BLaER1 treated with 17β-estradiol and CSF1 and Interleukin-3, amounts not matched to agents 10 nM and 100 nM (cell line): ENCODE data around the gene TIMM9.

Experiments used
- H3K27ac ChIP-seq, 11 experiments: shearing (Covaris generic); formaldehyde crosslinking; 2 replicates each; pipeline ENCODE4 v1.8.1; 2022
- H3K27me3 ChIP-seq, 11 experiments: shearing (Covaris generic); formaldehyde crosslinking; 2 replicates each; pipeline ENCODE4 v1.8.1; 2022
- H3K36me3 ChIP-seq, 11 experiments: shearing (Covaris generic); formaldehyde crosslinking; 2 replicates each; pipeline ENCODE4 v1.8.1; 2022
- H3K4me1 ChIP-seq, 10 experiments: shearing (Covaris generic); formaldehyde crosslinking; 2 replicates each; pipeline ENCODE4 v1.8.1; 2022
- H3K4me2 ChIP-seq, 11 experiments: shearing (Covaris generic); formaldehyde crosslinking; 2 replicates each; pipeline ENCODE4 v1.8.1; 2022
- H3K4me3 ChIP-seq, 10 experiments: shearing (Covaris generic); formaldehyde crosslinking; 2 replicates each; pipeline ENCODE4 v1.8.1; 2022
- H3K9ac ChIP-seq, 11 experiments: shearing (Covaris generic); formaldehyde crosslinking; 2 replicates each; pipeline ENCODE4 v1.8.1; 2022
- H3K9me3 ChIP-seq, 11 experiments: shearing (Covaris generic); formaldehyde crosslinking; replicated peaks in 1 of 11; 2 replicates each; pipeline ENCODE4 v1.8.1; 2022
- H4K20me1 ChIP-seq, 11 experiments: shearing (Covaris generic); formaldehyde crosslinking; 2 replicates each; pipeline ENCODE4 v1.8.1; 2022
- Cebpa-rat ChIP-seq, 11 experiments: shearing (Covaris generic); IDR thresholded peaks; 2 replicates each; pipeline ENCODE4 v1.8.1; 2022

Gene TIMM9

DNA sequence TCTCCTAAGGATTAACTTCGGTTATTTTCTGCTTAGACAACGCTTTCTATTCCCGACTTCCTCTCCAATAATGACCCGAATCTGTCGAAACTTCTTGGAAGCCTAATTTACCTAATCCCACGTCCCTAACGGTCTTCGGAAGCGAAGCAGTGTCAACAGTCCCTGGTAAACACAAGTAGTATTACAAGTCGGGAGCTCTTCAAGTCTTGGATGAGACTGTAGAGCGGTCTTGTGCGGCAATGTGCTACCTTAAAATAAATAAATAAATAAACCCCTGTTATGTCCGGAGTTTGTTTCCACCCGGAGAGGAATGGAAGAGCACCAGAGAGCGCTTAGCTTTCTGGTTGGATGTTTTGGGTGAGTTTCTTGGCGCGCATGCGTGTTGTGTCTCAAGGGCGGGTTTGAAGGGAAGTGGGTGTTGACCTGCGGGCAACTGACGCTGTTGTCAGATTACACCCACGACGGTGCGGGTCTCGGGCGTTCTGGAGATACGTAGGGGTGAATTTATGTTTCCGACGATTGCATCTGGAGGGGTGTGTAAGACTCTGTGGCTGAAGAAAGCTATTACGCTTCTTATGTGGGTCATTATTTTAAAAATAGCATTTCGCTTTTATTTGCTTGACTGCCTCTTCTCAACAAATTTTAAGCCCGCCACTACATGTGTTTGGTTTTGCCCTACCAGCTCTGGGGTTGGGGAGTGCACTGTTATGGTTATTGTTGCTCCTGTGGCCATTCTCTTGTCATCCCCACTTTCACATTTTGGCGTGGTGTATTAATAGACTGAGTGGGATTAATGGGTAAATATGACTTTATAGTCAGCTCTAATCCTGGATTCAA is at the start of gene TIMM9, which contains the start of gene KIAA0586:
TSS of gene TIMM9 (minus strand) at position 251 of the 837 bp plus-strand sequence. CDS start 15,586 bp downstream, outside the sequence.
TSS of gene KIAA0586 (plus strand) at position 439 of the 837 bp plus-strand sequence. CDS start 546 bp downstream, outside the sequence.
- Histone ChIP-seq H3K27ac (peak within 1 kb of the TSS; percentile 93 to 99 (median 98)), H3K9ac (peak within 1 kb of the TSS; percentile 88 to 98 (median 96)), H3K4me1 (peaks cover 23 to 40% (median 33%) of the 10 kb centered on the region in 10 experiments), H3K36me3 (peaks cover 28 to 60% (median 44%) of the 10 kb centered on the region in 11 experiments), H3K27me3 (no peaks in the 10 kb centered on the region), H3K4me2 (peak within 1 kb of the TSS; percentile 77 to 98 (median 86)), H3K4me3 (peak within 1 kb of the TSS; percentile 78 to 94 (median 89)), H3K9me3 (no peaks in the 10 kb centered on the region), H4K20me1 (no peaks in the 10 kb centered on the region)
- no peak for TF ChIP-seq Cebpa-rat (IDR thresholded peaks at IDR 0.05)

DNA sequence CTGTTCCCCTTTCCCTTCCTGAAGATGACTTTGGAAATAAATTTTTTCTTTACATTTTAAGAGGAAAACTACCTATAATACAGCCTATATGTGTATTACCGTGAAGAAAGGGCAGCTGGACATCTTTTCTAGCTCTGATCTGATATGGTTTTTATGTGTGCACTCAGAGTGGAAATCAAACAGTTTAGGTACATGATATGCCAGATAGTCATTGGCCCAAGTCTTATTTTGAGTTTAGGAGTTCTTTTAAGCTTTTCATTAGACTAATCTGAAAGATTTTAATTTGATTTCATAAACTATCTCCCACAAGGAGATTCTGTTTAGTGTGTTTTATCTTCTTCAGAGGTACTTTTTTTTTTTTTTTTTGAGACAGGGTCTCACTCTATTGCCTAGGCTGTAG is 49.0 kb upstream of the TIMM9 start:
- Histone ChIP-seq H3K9ac (no peak overlapping the region), H3K4me3 (no peak overlapping the region), H4K20me1 (no peaks in the 10 kb centered on the region), H3K27me3 (no peaks in the 10 kb centered on the region), H3K36me3 (peaks cover 36 to 68% (median 46%) of the 10 kb centered on the region in 11 experiments), H3K9me3 (no peaks in the 10 kb centered on the region), H3K4me1 (peaks cover 0 to 11% (median 0%) of the 10 kb centered on the region in 10 experiments; a peak in 5 of 20 replicates), H3K4me2 (no peak overlapping the region), H3K27ac (no peak overlapping the region)
- TF ChIP-seq Cebpa-rat (IDR thresholded peaks at IDR 0.05): no peak

DNA sequence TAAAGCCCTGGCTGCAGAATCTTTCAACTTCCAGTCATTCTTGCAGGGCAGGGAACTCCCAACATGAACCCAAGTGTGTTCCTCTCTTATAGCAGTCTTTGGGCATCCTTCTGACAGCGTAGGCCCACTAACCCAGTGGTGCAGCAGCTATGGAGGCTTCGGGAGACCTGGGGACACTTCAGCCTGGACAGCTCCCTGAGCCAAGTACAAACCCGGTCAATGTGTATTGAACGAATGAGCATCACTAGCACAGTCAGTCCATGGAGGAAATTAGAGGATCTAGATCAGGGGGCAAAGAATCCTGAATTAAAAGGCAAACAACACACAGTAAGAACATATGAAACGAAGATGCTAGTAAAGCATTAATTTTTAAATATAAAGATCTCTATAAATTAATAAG is 42.0 kb upstream of the TIMM9 start:
- Histone ChIP-seq H3K27me3 (no peaks in the 10 kb centered on the region), H3K27ac (no peak overlapping the region), H3K9me3 (no peaks in the 10 kb centered on the region), H3K4me1 (no peaks in the 10 kb centered on the region), H4K20me1 (no peaks in the 10 kb centered on the region), H3K36me3 (peaks cover 43 to 89% (median 52%) of the 10 kb centered on the region in 11 experiments), H3K4me3 (no peak overlapping the region), H3K9ac (no peak overlapping the region), H3K4me2 (no peak overlapping the region)
- no peak for TF ChIP-seq Cebpa-rat (IDR thresholded peaks at IDR 0.05)

DNA sequence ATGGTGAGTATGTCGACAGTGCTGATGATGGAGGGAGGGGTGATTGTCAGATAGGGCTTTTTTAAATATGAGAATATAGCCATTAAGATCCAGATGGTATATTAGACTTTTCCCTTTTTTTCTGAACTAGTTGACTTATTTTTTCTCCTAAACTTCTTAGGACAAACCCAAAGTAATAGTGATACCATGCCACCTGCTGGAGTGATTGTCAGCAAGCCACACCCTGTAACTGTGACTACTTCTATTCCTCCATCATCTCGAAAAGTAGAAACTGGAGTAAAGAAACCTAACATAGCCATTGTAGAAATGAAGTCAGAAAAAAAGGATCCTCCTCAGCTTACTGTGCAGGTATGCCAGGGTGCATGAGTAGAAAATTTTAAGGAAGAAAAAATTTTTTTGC is 40.2 kb upstream of the TIMM9 start:
- H3K4me2 ChIP-seq: no peak overlapping the region
- H3K27ac ChIP-seq: no peak overlapping the region
- H3K4me1 ChIP-seq: no peaks in the 10 kb centered on the region
- peaks cover 52 to 93% (median 65%) of the 10 kb centered on the region in 11 experiments for H3K36me3 ChIP-seq
- no peak overlapping the region for H3K4me3 ChIP-seq
- H3K27me3 ChIP-seq: no peaks in the 10 kb centered on the region
- no peak for TF ChIP-seq Cebpa-rat (IDR thresholded peaks at IDR 0.05)
- H3K9ac ChIP-seq: no peak overlapping the region
- H4K20me1 ChIP-seq: no peaks in the 10 kb centered on the region
- H3K9me3 ChIP-seq: no peaks in the 10 kb centered on the region

- Histone ChIP-seq H3K36me3 (peaks cover 61 to 94% (median 76%) of the 10 kb centered on the region in 11 experiments), H3K9ac (no peak overlapping the region), H3K27ac (no peak overlapping the region), H3K4me2 (no peak overlapping the region), H3K27me3 (no peaks in the 10 kb centered on the region), H4K20me1 (no peaks in the 10 kb centered on the region), H3K9me3 (no peaks in the 10 kb centered on the region), H3K4me1 (no peaks in the 10 kb centered on the region), H3K4me3 (no peak overlapping the region)
- TF ChIP-seq Cebpa-rat (IDR thresholded peaks at IDR 0.05): no peak
Observed at GRCh38 chr14:58466459-58466858, 39.1 kb upstream of the TIMM9 start.

GRCh38 chr14:58465421-58465820 is 38.1 kb upstream of the TIMM9 start:
- Histone ChIP-seq H3K27me3 (no peaks in the 10 kb centered on the region), H3K27ac (no peak overlapping the region), H3K4me2 (no peak overlapping the region), H3K4me1 (no peaks in the 10 kb centered on the region), H3K9ac (no peak overlapping the region), H4K20me1 (no peaks in the 10 kb centered on the region), H3K36me3 (peaks cover 63 to 94% (median 83%) of the 10 kb centered on the region in 11 experiments), H3K4me3 (no peak overlapping the region), H3K9me3 (no peaks in the 10 kb centered on the region)
- no peak for TF ChIP-seq Cebpa-rat (IDR thresholded peaks at IDR 0.05)

GRCh38 chr14:58464652-58465051 is 37.3 kb upstream of the TIMM9 start:
- Histone ChIP-seq H3K4me1 (no peaks in the 10 kb centered on the region), H3K9ac (no peak overlapping the region), H3K4me3 (no peak overlapping the region), H3K4me2 (no peak overlapping the region), H3K27me3 (no peaks in the 10 kb centered on the region), H3K9me3 (no peaks in the 10 kb centered on the region), H4K20me1 (no peaks in the 10 kb centered on the region), H3K36me3 (peaks cover 70 to 99% (median 90%) of the 10 kb centered on the region in 11 experiments), H3K27ac (no peak overlapping the region)
- no peak for TF ChIP-seq Cebpa-rat (IDR thresholded peaks at IDR 0.05)

- H3K36me3 ChIP-seq: peaks cover 69 to 99% (median 88%) of the 10 kb centered on the region in 11 experiments
- H3K9ac ChIP-seq: no peak overlapping the region
- no peaks in the 10 kb centered on the region for H3K4me1 ChIP-seq
Observed at GRCh38 chr14:58463147-58463546, 35.8 kb upstream of the TIMM9 start.

DNA sequence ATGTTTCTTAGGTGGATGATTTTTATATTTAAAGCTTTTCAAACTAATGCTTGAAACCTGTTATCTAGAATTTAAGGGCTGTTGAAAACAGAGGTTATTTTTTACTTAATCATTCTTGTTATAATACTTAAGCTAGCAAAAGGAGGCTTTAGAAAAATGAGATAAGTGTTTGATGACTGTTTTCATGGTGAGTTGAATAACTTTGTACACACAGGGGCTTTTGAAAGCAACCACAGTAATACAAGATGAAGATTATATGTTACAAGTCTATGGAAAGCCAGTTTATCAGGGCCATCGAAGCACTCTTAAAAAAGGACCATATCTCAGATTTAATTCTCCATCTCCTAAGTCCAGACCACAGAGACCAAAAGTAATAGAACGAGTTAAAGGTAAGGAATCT is 33.4 kb upstream of the TIMM9 start:
- Histone ChIP-seq H3K36me3 (peaks cover 71 to 99% (median 88%) of the 10 kb centered on the region in 11 experiments), H3K9ac (no peak overlapping the region), H3K9me3 (no peaks in the 10 kb centered on the region), H3K4me2 (no peak overlapping the region), H3K4me1 (no peaks in the 10 kb centered on the region), H3K27ac (no peak overlapping the region), H3K4me3 (no peak overlapping the region), H3K27me3 (no peaks in the 10 kb centered on the region), H4K20me1 (no peaks in the 10 kb centered on the region)
- no peak for TF ChIP-seq Cebpa-rat (IDR thresholded peaks at IDR 0.05)

More at GRCh38 chr14:58463147-58463546, 35.8 kb upstream of the TIMM9 start:
- H4K20me1 ChIP-seq: no peaks in the 10 kb centered on the region
- TF ChIP-seq Cebpa-rat (IDR thresholded peaks at IDR 0.05): no peak
- H3K4me3 ChIP-seq: no peak overlapping the region
- no peaks in the 10 kb centered on the region for H3K27me3 ChIP-seq
- no peak overlapping the region for H3K27ac ChIP-seq
- no peaks in the 10 kb centered on the region for H3K9me3 ChIP-seq
- no peak overlapping the region for H3K4me2 ChIP-seq
